Stimulated activated CD4-positive, alpha-beta T cell treated with anti-CD3 and anti-CD28 coated beads, TNF-alpha, amount 100 ng/mL, for 4 hours (primary cell): Measurements from ENCODE around the gene SH3D19.
A peak's percentile ranks its signal among the peaks of the same experiment; 100 is the strongest.
"Not testable (repeated sequence)": the region's sequence is repeated elsewhere in the genome, so short reads cannot be mapped to it uniquely, and the experiment has no call there.

Experiments used
- DNase-seq, 3 experiments: peaks; one replicate each; pipeline ENCODE4 v3.0.0-alpha.2; 2020; ENCODE audit warnings: low read depth in 3 of 3

SH3D19 gene

DNA sequence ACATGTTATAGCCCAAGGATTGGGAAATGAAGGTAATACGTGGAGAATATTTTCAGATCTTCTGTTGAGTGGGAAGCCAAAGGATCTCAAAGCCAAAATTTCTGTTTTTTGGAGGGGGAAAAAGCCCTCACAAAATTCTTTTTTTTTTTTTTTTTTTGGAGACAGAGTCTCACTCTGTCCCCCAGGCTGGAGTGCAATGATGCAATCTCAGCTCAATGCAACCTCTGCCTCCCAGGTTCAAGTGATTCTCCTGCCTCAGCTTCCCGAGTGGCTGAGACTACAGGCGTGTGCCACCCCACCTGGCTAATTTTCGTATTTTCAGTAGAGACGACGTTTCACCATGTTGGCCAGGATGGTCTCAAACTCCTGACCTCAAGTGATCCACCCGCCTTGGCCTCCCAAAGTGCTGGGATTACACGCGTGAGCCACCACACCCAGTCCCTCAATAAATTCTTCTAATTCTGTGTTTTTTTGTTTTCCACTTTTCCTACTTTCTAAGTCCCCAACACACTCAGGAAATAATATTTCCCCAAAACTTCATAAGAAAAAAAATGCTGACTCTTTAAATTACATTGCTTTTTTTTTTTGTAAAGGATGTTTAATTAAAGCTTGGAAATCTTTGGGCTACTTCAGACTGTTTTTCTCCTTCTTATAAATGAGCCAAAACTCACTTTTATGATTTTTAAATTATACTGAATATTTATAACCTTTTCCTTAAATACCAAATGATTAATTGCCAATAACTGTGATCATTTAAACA lies 174.4 kb downstream of the SH3D19 start:
- no peak for DNase-seq

DNA sequence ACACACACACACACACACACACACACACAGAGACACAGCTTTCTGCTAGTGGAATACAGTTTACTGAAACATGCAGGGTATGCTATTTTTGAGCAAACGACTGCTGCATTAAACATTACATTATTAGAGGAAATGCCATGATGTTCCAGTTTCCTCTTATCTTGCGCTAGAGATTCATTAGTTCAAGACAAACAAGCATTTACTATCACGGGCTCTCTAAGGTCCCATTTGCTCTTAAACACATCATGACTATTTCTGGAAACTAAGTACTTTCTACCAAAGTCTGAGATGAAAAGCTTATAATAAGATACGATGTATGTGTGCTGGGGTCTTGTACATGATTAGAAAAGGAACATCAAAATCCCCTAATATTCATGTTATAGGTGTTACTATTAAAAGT lies 177.1 kb downstream of the SH3D19 start:
- DNase-seq, result no peak

DNA sequence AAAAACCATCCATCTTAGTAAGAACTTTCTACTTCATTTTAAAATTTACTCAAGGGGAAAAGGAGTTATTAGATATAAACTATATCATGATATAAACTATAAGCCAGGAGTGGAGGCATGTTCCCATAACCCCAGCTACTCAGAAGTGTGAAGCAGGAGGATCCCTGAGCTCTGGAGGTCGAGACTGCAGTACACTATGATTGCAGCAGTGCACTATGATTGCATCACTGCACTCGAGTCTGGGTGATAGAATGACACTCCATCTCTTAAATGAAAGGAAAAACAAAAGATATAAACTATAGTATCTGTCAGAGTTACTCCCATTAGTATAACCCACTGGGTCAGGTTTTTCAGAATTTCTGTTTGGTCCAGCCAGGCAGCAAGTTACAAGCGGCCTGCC lies 178.4 kb downstream of the SH3D19 start:
- DNase-seq, result no peak

DNA sequence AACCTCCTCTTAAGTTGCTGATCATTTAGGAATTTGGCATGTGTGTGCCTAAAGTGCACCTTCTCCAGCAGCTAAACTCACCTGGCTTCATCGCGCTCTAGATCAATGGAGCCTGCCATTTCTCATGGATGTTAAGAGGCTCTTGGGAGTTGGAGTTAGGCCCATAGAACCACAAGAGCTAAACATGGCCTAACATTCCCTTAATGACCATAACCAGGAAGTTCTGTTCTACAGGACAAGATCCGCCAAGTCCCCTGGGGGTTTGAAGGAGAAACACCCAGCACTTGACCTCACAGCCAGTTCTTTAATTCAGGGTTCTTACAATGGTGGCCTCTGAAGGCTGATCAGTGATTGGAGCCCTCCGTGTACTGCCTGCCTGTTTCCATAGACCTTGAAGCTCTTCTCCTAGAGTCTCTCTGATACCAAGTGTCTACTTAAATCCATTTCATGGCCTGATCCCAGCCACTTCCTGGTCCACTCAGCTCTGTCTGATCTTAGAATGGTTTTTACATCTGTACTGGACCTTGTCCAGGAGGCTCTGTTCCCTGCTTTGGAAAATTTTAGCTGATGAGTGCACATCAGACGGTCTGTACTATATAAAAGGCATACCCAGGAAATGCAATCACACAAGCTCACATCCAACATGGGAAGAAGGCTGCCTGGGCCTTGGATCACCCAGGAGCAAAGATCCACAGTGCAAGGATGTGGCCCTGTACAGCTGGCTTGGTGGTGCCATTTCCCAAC lies 180.9 kb downstream of the SH3D19 start:
- no peak for DNase-seq

DNA sequence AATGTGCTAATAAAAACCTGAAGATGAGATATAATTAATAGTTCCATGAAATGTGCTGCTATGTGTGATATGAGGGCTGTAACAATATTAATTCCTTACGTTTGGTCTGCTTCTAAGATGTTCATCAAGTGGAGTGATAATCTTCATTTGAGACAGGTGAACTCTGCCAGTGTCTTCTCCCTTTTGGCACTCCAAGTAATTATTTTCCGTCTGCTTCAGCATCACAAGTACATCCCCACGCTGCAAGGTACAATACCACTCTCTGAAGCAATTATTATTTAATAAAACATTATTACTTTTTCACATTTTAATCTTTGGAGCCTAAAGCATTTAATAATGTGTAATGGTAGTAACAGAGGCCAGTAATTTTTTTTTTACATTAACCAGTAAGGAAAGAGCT lies 181.6 kb downstream of the SH3D19 start:
- no peak for DNase-seq

DNA sequence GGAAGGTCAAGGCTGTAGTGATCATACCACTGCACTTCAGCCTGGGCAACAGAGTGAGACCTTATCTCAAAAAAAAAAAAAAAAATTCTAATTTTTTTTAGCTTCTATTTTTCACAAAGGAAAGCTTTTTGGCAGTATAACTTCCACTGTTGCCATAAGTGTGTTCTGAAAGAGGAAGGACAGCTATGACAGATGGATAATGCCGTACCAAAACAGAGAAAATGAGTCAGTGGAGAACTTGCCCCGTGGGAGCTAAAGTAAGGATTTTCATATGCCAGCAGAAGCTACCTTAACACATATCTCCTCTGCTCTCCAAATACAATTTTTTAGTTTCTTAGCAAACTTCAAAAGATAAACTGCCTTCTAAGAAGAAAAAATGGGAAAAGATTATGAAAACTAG lies 182.2 kb downstream of the SH3D19 start:
- DNase-seq, result no peak

DNA sequence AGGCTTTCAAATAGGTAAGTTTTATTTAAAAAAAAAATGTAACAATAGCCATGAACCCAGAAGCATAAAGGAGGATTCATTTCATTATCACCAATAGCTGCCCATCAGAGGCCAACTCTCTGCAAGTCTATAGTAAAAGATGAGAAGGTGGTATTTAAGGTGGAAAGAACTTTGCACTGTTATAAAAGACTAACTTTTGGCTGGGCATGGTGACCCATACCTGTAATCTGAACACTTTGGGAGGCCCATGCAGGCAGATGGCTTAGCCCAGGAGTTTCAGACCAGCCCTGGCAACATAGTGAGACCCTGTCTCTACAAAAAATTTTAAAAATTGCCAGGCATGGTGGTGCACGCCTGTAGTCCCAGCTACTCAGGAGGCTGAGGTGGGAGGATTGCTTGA lies 182.6 kb downstream of the SH3D19 start:
- DNase-seq, result no peak

DNA sequence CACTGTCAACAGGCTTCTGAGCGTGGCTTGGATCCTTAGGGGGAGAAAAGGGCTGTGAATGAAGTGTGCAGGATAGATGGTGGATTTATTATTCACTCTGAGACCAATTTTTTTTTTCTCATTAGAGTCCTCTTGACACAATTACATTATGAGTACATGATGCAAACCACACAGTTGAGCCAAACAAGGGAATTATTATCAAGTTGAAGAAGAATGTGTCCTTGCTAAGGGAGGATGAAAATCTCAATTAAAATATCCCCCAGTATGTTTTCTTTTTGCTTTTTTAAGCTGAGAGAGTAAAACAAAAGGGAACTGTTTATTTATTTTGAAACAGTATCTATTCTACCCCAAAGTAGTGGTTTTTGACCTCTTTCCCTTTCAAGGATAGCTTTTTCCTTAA lies 185.6 kb downstream of the SH3D19 start:
- no peak for DNase-seq

DNA sequence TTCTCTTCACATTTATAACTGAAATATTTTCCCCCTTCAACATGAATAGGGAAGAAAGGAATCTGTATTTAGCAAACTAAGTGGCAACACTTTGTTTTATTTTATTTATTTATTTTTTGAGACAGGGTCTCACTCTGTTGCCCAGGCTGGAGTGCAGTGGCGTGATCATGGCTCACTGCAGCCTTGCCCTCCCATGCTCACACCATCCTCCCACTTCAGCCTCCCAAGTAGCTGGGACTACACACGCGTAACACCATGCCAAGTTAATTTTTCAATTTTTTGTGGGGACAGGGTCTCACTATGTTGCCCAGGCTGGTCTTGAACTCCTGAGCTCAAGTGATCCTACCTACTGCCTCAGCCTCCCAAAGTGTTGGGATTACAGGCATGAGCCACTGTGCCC lies 189.4 kb downstream of the SH3D19 start:
- DNase-seq, result not testable (repeated sequence)

DNA sequence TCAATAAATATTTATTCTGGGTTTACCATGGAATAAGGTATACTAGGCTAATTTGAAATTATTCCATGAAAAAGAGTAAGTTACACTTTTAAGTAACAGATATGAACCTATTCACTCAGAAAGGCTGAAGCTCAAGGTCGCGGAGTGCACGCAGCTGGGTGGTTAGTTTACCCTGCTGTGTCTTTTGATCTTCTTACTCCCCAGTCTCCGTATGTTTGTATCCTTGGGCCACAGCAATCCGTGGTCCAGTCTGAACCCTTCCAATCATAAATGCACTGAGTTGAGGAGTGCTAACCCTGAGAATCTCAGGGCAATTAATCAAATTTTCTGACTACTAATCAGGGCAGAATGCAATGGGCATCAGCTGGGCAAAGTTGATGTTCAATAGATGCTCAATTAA lies 192.1 kb downstream of the SH3D19 start:
- no peak for DNase-seq

DNA sequence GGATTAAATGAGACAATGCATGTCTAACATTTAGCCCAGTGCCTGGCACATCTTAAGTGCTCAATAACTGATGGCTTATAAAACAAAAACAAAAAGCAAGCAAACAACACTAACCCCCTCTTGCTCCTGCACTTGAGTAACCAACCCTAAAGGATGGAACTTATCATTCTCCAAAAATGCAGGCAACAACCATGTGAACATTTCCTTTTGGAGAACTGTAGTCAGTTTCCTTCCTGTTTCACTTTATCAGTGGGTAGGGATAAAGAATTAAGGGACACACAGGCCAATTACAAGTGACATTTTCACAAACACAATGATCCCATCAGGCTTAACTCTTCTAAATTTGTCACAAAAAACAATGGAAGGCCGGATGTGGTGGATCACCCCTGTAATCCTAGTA lies 195.6 kb downstream of the SH3D19 start:
- DNase-seq, result no peak

DNA sequence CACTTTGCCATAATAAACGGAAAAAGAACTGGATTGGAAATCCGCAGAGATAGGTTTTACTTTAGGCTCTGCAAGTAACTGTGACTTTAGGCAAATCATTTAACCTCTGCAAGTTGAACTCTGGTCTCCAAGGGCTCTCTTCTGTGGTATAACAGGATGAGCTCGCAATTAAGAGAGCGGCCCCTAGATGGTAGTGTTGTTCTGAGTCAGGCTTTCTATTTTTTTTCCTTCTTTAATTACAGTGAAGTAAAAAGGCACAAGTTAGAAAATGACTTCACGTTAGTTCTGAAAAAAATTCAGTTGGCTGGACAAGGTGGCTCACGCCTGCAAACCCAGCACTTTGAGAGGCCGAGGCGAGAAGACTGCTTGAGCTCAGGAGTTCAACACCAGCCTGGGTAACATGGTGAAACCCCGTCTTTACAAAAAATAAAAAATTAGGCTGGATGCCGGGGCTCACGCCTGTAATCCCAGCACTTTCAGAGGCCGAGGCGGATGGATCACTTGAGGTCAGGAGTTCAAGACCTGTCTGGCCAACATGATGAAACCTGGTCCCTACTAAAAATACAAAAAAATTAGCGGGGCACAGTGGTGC lies 207.9 kb downstream of the SH3D19 start:
- peak in 1 of 3 experiments; percentile 28 for DNase-seq

DNA sequence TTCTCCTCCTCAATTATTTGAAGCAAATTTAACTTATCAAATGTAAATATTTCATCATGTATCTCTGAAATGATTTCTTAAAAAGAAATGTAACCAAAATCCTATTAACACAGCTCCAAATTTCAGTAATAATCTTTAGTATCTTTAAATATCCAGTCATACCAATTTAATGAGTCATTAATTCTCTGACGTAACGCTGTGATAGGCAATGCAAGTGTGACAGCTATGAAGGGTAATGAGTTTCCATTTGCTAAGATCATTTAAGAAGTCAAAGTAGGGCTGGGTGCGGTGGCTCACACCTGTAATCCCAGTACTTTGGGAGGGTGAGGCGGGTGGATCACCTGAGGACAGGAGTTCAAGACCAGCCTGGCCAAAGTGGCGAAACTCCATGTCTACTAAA lies 210.4 kb downstream of the SH3D19 start:
- no peak for DNase-seq

DNA sequence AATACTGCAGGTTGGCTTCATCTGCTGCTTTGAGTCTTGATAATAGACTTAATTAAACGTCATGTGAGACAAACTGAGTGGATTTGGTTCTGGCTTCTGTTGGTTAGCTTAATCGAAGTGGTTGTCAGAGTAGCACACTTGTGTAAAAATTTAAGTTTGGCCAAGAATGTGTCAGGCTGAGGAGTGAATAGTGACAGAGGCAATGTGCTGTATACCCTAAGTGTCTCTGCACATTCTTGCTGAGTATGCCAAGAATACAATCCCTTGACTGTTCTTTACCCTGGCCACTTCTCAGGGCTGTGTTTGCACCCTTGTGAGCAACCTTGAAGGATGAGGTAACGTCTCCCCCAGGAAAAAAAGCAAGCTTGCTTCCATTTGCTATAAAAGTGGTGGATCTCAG lies 211.1 kb downstream of the SH3D19 start:
- no peak for DNase-seq

DNA sequence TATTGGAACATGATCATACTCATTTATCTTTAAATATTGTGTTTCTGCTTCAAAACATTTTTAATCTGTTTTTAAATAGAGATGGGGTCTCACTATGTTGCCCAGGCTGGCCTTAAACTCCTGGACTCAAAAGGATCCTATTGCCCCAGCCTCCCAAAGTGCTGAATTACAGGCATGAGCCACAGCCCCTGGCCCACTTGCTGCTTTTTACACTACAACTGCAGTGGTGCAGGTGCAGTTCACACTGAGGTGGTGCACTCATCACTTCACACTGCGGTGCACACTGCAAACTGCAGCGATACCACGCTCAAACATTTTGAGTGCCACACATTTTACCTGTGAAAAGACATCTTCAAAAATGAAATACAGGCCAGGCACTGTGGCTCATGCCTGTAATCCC lies 215.2 kb downstream of the SH3D19 start:
- no peak for DNase-seq

DNA sequence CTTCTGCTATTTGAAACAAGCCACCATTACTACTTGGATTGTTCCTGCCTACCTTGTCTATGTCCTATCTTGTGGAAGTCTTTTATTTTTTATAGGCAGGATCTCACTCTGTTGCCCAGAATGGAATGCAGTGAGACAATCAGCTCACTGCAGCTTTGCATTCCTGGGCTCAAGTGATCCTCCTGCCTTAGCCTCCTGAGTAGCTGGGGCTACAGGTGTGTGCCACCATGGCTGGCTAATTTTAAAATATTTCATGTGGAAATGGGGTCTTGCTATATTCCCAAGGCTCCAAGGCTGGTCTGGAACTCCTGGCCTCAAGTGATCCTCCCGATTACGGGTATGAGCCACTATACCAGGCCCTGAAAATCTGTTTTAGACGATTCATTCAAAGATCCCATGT lies 218.3 kb downstream of the SH3D19 start:
- no peak for DNase-seq

DNA sequence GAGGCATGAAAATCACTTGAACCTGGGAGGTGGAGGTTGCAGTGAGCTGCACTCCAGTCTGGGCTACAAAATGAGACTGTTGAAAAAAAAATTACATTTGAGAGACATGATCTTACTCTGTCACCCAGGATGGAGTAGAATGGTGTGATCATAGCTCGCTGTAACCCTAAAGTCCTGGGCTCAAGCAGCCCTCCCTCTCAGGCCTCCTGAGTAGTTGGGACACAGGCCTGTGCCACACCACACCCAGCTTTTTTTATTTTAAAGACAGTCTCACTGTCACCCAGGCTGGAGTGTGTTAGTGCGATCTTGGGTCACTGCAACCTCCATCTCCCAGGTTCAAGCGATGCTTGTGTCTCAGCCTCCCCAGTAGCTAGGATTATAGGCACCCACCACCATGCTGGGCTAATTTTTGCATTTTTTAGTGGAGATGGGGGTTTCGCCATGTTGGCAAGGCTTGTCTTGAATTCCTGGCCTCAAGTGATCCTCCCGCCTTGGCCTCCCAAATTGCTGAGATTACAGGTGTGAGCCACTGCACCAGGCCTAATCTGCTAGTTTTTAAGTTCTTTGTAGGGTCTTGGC lies 219.9 kb downstream of the SH3D19 start:
- no peak for DNase-seq

DNA sequence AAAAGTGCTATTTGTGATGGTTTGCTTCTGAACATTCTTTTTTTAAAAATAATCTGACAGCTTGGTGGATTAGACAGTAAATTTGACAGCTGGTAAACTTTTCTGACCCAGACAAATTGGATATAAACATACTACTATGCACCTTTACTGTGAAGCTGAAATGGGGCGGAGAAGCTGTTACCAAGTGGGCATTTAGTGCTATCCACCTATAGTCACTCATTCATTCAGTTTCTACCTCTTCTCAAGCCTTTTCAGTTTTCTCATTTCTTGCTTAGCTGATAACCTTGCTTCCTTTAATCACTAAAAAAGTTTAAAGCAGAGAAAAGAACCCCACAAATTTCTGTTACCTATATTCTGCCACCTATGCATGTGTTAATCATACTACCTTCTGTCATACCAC lies 220.8 kb downstream of the SH3D19 start:
- DNase-seq, result no peak

DNA sequence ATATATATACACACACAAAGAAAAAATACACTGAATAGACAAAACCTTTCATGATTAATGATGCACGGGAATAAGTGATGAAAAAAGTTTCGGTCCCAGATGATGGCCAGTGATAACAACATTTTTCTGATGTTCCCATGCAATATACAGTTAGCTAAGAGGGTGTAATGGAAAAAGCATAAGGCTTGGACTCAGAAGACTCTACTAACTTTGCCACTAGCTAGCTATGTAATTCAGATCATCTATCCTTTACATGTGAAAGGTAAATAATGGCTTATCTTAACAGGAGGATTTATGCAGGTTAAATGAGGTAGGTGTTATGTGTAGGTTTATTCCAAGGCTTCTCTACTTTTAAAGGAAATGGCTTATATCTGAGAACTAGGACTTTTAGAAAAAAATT lies 221.6 kb downstream of the SH3D19 start:
- no peak for DNase-seq

DNA sequence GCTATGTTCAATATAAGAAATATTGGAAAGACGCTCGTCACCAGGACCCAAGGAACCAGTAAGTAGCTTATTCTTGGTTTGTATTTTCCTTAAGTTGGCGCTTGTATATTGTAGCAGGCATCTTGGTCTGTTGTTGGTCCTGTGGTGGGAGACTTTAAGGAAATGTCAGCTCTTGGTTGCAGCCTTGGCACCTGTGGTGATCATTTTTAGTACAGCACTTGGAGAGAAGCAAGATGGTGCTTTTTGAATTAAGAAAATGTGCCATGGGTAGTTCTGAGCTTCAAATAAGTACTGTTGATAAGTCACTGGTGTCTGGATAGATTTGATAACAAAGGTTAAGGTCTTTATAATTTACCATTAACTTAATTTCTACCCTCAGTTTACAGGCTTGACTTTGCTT lies 224.9 kb downstream of the SH3D19 start:
- no peak for DNase-seq

DNA sequence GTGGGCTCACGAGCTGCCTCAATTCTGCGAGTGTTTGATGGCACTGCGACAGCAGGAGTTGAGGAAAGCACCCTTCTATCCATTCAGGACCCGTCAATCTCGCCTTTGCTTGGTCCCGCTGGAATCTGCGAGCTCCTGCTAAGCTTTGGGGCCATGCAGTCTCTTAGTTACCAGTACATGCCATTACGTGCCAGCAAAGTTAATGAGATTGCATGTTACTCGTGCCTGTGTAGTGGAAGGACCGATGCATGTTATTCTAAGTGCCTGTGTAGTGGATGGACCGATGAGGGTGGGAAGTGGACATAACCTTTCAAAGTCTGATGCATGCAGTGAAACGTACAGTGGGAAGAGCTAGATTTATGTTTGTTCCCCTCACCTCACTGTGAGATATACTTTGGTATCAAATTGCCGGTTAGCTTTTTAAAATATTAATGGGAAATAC lies 225.4 kb downstream of the SH3D19 start:
- peak in 1 of 3 experiments; percentile 8 for DNase-seq

DNA sequence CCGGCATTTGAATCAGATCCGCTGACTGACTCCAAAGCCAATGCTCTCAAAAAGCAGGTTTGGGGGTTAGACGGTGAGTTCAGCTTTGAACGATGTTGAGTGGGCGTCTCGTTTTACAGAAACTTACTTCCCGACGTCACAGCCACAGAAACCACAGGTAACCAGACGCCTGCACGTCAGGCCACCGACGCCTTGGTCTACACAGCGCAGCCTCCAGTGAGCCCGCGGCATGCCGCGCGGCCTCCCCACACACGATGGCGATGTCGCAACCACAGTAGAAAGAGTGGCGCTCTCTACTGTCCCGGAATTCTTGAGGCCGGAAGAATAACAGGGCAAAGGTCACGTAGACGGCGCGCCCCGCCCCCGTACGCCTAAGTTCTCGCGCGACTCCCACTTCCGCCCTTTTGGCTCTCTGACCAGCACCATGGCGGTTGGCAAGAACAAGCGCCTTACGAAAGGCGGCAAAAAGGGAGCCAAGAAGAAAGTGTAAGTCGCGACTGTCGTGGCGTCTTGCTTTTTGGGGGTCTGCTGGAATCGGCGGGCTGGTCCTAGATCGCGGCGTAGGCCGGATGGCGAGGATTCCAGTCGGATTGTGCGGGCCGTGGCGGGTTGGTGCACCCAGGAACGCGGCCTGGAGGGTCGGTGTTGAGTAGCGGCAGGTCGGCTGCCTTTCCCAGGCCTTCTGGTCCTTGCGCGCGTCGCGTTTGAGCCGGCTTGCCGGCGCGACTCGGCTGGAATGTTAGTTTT lies 226.0 kb downstream of the SH3D19 start, which contains the start of gene RPS3A:
Gene RPS3A, plus strand, starts transcription at position 400 of the 747 bp plus-strand sequence. Its CDS starts 25 bp downstream, at position 425.
- peak; percentile 93 to 99 (median 96) for DNase-seq
